Epithelial cell of esophagus (primary cell): ENCODE results near the gene UFL1.
A peak's percentile ranks its signal among the peaks of the same experiment; 100 is the strongest.
"Not testable (repeated sequence)": the region's sequence is repeated elsewhere in the genome, so short reads cannot be mapped to it uniquely, and the experiment has no call there.

Source experiments
- DNase-seq: peaks from one replicate; pipeline ENCODE4 v3.0.0; 2010; ENCODE audit warnings: low read depth
- H3K4me3 ChIP-seq: 2 replicates; pipeline ENCODE4 v1.5.1; 2011; ENCODE audit warnings: mild to moderate bottlenecking, low read length, control low read depth
- CTCF ChIP-seq: IDR thresholded peaks from 2 replicates; pipeline ENCODE4 v1.5.1; 2011; ENCODE audit warnings: low read depth, mild to moderate bottlenecking, low read length, control low read depth, inconsistent platforms; ENCODE audit not compliant: insufficient read depth; ENCODE audit errors: missing control alignments

The UFL1 gene

DNA sequence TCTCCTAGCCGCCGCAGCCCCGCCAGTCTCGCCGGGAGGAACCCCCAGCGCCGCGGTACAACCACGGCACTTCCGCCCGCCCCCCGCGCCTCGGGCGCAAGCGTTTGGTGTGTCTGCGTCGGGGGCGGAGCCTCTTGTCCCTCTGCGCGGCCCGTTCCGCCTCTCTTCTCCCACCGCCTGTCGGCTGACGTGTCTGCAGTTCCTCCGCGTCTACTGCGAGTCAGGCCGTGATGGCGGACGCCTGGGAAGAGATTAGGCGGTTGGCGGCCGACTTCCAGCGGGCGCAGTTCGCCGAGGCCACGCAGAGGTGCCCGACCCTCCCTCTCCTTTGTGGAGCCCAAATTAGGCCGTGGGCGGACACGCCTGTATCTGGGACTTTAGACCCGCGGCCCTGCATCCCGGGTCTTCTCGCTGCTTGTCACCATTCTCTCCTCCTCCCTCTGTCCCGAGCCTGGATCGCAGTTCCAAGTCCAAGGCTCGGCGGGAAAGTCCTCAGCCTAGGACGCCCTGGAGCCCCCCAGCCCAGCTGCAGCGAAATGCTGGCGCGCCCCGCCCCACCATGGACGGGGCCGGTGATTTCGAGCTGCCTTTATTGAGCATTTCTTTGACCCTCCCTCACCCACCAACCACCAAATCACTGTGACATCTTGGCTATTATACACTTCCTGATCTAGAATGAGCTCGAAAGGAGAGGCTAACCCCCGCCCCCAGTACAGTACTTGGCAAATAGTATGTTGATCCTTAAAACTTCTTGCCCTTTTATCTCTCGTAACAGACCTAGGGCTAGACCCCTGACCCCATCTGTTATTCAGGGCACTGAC lies at the start of gene UFL1:
UFL1 (plus strand) TSS at position 163 of the 821 bp plus-strand sequence; CDS start at position 231, 68 bp downstream.
- H3K4me3 ChIP-seq, result peak within 1 kb of the TSS; percentile 78
- TF ChIP-seq CTCF, result peak; percentile 21
- DNase-seq, result peak; percentile 95

DNA sequence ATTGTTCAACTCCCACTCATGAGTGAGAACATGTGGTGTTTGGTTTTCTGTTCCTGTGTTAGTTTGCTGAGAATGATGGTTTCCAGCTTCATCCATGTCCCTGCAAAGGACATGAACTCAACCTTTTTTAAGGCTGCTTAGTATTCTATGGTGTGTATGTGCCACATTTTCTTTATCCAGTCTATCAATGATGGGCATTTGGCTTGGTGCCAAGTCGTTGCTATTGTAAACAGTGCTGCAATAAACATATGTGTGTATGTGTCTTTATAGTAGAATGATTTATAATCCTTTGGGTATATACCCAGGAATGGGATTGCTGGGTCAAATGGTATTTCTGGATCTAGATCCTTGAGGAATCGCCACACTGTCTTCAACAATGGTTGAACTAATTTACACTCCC lies 49.3 kb upstream of the UFL1 start:
- DNase-seq, H3K4me3 ChIP-seq: not testable (repeated sequence)

DNA sequence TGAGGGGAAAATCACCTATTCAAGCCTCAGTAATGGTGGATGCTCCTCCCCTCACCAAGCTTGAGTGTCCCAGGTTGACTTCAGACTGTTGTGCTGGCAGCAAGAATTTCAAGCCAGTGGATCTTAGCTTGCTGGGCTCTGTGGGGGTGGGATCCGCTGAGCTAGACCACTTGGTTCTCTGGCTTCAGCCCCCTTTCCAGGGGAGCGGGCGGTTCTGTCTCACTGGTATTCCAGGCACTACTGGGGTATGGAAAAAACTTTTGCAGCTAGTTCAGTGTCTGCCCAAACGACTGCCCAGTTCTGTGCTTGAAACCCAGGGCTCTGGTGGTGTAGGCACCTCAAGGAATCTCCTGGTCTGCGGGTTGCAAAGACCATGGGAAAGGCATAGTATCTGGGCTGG lies 42.9 kb upstream of the UFL1 start:
- DNase-seq, result no peak
- no peak overlapping the region for H3K4me3 ChIP-seq
- TF ChIP-seq CTCF, result no peak

DNA sequence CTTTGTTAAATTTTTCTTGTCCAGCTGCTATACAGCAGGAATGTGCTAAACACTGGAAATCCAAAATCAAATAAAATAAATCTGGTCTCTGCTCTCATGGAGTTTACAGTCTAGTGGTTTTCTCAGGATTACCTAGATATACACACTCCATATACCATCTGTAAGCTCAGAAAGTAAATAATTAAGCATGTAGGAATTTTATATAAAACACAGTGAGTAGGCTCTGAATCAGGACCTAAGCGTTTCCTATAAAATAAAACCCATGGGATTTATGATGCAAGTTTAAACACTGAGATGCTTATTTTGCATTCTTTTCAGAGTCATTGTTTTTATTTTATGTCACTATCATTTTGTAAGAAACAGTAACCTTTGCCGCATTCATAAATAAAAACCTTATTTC lies 29.7 kb upstream of the UFL1 start:
- no peak for TF ChIP-seq CTCF
- no peak for DNase-seq
- no peak overlapping the region for H3K4me3 ChIP-seq

DNA sequence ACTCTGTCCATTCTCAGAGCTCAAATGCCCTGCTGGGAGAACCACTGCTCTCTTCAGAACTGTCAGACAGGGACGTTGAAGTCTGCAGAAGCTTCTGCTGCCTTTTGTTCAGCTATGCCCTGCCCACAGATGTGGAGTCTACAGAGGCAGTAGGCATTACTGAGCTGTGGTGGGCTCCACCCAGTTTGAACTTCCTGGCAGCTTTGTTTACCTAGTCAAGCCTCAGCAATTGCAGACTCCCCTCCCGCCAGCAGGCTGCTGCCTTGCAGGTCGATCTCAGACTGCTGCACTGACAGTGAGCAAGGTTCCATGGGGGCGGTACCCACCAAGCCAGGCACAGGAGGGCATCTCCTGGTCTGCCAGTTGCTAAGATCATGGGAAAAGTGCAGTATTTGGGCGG lies 21.8 kb upstream of the UFL1 start:
- DNase-seq, result no peak
- no peak overlapping the region for H3K4me3 ChIP-seq
- TF ChIP-seq CTCF, result no peak

DNA sequence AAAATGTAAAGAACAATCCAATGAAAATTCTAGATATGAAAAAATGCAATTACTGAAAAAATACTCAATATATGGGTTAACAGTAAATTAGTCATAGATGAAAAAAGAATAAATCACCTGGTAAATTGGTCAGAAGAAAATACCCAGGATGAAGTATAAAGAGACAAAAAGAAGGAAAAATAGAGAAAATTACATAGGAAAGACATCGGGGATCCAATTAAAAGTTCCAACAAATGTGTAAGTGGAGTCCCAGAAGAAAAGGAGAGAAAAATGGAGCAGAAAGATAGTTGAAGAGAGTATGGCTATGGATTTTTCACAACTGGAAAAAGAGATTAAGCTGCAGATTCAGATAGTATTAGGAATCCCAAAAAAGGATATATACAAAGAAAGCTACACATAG lies 18.7 kb upstream of the UFL1 start:
- DNase-seq, result no peak
- H3K4me3 ChIP-seq, result no peak overlapping the region
- TF ChIP-seq CTCF, result no peak

GRCh38 chr6:96505363-96505762 lies 16.2 kb upstream of the UFL1 start:
- no peak for TF ChIP-seq CTCF
- H3K4me3 ChIP-seq, result no peak overlapping the region
- no peak for DNase-seq

- no peak overlapping the region for H3K4me3 ChIP-seq
- no peak for TF ChIP-seq CTCF
- DNase-seq, result no peak
Measured at GRCh38 chr6:96509281-96509680, 12.3 kb upstream of the UFL1 start.
